ENCODE measurements around the gene NCAM1.

DNA sequence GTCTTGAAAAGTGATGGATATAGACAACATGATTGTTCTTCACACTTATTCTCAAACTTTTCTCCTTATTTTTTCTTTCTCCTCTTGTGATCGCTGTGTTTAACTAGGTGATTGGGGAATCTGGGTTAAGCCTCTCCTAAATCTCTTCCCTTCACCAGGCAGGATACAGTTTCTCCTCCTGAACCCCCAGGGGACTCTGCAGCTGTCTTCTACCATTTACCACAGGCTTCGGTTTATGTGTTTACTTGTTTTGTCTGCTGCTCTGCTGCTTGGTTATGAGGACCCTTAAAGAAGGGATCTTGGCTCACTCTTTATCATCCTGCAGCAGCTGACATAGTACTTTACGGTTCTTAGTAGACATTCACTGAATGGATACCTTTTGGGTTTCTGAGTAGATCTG, 124.2 kb downstream of the NCAM1 start:
- TF ChIP-seq IRF2 (CRISPR knock-in tag; IDR thresholded peaks at IDR 0.05; ENCODE audit: borderline replicate concordance, low read depth): no peak
- TF ChIP-seq SP1 (CRISPR knock-in tag; conservative IDR thresholded peaks at IDR 0.05): no peak
- no peak for TF ChIP-seq ZMAT4 (CRISPR knock-in tag; IDR thresholded peaks at IDR 0.05)
- no peak for TF ChIP-seq CTCF (IDR thresholded peaks at IDR 0.05)
- TF ChIP-seq, protein P1, sequence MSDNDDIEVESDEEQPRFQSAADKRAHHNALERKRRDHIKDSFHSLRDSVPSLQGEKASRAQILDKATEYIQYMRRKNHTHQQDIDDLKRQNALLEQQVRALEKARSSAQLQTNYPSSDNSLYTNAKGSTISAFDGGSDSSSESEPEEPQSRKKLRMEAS (CRISPR knock-in tag; IDR thresholded peaks at IDR 0.05): no peak
- TF ChIP-seq PREB (CRISPR knock-in tag; IDR thresholded peaks at IDR 0.05; ENCODE audit: borderline replicate concordance): no peak
- TF ChIP-seq, protein P2, sequence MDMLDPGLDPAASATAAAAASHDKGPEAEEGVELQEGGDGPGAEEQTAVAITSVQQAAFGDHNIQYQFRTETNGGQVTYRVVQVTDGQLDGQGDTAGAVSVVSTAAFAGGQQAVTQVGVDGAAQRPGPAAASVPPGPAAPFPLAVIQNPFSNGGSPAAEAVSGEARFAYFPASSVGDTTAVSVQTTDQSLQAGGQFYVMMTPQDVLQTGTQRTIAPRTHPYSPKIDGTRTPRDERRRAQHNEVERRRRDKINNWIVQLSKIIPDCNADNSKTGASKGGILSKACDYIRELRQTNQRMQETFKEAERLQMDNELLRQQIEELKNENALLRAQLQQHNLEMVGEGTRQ (CRISPR knock-in tag; IDR thresholded peaks at IDR 0.05): no peak
- TF ChIP-seq SOX15 (CRISPR knock-in tag; IDR thresholded peaks at IDR 0.05): no peak
- TF ChIP-seq ZBTB21 (CRISPR knock-in tag; IDR thresholded peaks at IDR 0.05; ENCODE audit: borderline replicate concordance): no peak
- TF ChIP-seq ZNF671 (CRISPR knock-in tag; IDR thresholded peaks at IDR 0.05): no peak
- no peak for TF ChIP-seq TP53 (CRISPR knock-in tag; IDR thresholded peaks at IDR 0.05)
- TF ChIP-seq, protein P3, sequence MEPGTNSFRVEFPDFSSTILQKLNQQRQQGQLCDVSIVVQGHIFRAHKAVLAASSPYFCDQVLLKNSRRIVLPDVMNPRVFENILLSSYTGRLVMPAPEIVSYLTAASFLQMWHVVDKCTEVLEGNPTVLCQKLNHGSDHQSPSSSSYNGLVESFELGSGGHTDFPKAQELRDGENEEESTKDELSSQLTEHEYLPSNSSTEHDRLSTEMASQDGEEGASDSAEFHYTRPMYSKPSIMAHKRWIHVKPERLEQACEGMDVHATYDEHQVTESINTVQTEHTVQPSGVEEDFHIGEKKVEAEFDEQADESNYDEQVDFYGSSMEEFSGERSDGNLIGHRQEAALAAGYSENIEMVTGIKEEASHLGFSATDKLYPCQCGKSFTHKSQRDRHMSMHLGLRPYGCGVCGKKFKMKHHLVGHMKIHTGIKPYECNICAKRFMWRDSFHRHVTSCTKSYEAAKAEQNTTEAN (CRISPR knock-in tag; IDR thresholded peaks at IDR 0.05): no peak
- TF ChIP-seq FOXJ3 (CRISPR knock-in tag; IDR thresholded peaks at IDR 0.05; ENCODE audit: borderline replicate concordance): no peak
